PC-3 (cell line): Measurements from ENCODE around the gene GADD45GIP1. TPM values are rescaled to one million over a fixed set of nuclear protein-coding genes. Genes with fewer than 3 reads are reported as not detected.

ENCODE experiments used
- ATAC-seq: fragments of 200-7000 bp; cut with Tn5 transposase; 2 replicates; pipeline ENCODE4 v1.9.1; 2020; ENCODE audit warnings: mild to moderate bottlenecking, moderate library complexity
- BruUV-seq: library from RNA; stranded (reverse); fragments of 400-500 nt; replicated peaks from 2 replicates; lab custom pipeline; 2021; lab: Mats Ljungman, UMichigan
- CTCF ChIA-PET: fragments of 300-600 bp; sonication (Branson Sonifier 250); formaldehyde crosslinking; loops from one replicate; lab custom pipeline; 2022; ENCODE audit warnings: antibody characterized with exemption; lab: Charles Lee
- POLR2A ChIA-PET: fragments of 300-600 bp; sonication (Branson Sonifier 250); formaldehyde crosslinking; loops from one replicate; lab custom pipeline; 2022; ENCODE audit warnings: antibody characterized with exemption; ENCODE audit not compliant: unreplicated experiment; lab: Charles Lee
- DNase-seq: peaks from one replicate; pipeline ENCODE4 v3.0.0-alpha.2; 2015
- H2AFZ ChIP-seq: fragments of 300-600 bp; sonication (generic); 2 replicates; pipeline ENCODE4 v1.6.0; 2016; ENCODE audit warnings: antibody characterized with exemption, low read length
- H3F3A ChIP-seq: fragments of 300-600 bp; sonication (generic); one replicate; pipeline ENCODE4 v1.6.0; 2017; ENCODE audit warnings: antibody characterized with exemption, low read length, control low read depth, mild to moderate bottlenecking; ENCODE audit not compliant: unreplicated experiment
- H3K27ac ChIP-seq: fragments of 300-600 bp; sonication (generic); 2 replicates; pipeline ENCODE4 v1.5.1; 2016; ENCODE audit warnings: mild to moderate bottlenecking, low read length
- H3K27me3 ChIP-seq: fragments of 300-600 bp; sonication (generic); 2 replicates; pipeline ENCODE4 v1.6.1; 2016; ENCODE audit warnings: low read length, mixed read lengths
- H3K36me3 ChIP-seq: fragments of 300-600 bp; sonication (generic); 2 replicates; pipeline ENCODE4 v1.6.1; 2016; ENCODE audit warnings: low read depth, mixed run types, low read length, mixed read lengths
- H3K4me1 ChIP-seq: fragments of 300-600 bp; sonication (generic); 2 replicates; pipeline ENCODE4 v1.5.1; 2016; ENCODE audit warnings: low read length; ENCODE audit not compliant: insufficient read depth
- H3K4me2 ChIP-seq: fragments of 300-600 bp; sonication (generic); 2 replicates; pipeline ENCODE4 v1.6.0; 2016; ENCODE audit warnings: low read length
- H3K4me3 ChIP-seq: fragments of 300-600 bp; sonication (generic); 2 replicates; pipeline ENCODE4 v1.5.1; 2016; ENCODE audit warnings: mild to moderate bottlenecking, low read length, mixed read lengths
- H3K79me2 ChIP-seq: fragments of 300-600 bp; sonication (generic); 2 replicates; pipeline ENCODE4 v1.6.1; 2017; ENCODE audit warnings: low read length, mixed read lengths
- H3K9ac ChIP-seq: fragments of 300-600 bp; sonication (generic); 2 replicates; pipeline ENCODE4 v1.6.0; 2016; ENCODE audit warnings: mild to moderate bottlenecking, low read length
- H3K9me2 ChIP-seq: fragments of 300-600 bp; sonication (generic); replicated peaks from 2 replicates; pipeline ENCODE4 v1.6.1; 2016; ENCODE audit warnings: mixed run types, low read length, mixed read lengths
- H3K9me3 ChIP-seq: fragments of 300-600 bp; sonication (generic); 2 replicates; pipeline ENCODE4 v1.6.1; 2016; ENCODE audit warnings: low read length, mixed read lengths
- H4K20me1 ChIP-seq: fragments of 300-600 bp; sonication (generic); 2 replicates; pipeline ENCODE4 v1.6.1; 2016; ENCODE audit warnings: low read length, mixed read lengths
- CTCF ChIP-seq: fragments of 300-600 bp; sonication (generic); conservative IDR thresholded peaks from 2 replicates; pipeline ENCODE4 v1.5.1; 2017; ENCODE audit warnings: antibody characterized with exemption, low read depth, mild to moderate bottlenecking, low read length
- EZH2 ChIP-seq: fragments of 300-600 bp; sonication (generic); IDR thresholded peaks from one replicate; pipeline ENCODE4 v1.6.1; 2017; ENCODE audit warnings: antibody characterized with exemption, mild to moderate bottlenecking, low read length; ENCODE audit not compliant: unreplicated experiment
- EZH2phosphoT487 ChIP-seq: fragments of 300-600 bp; sonication (generic); IDR thresholded peaks from 2 replicates; pipeline ENCODE4 v1.6.1; 2018; ENCODE audit warnings: mild to moderate bottlenecking, antibody characterized with exemption, low read length, borderline replicate concordance
- intact Hi-C: fragments of 100-400 bp; cut with micrococcal nuclease; formaldehyde crosslinking; loops from 2 replicates; pipeline ENCODE4 v1.9.0; 2023
- total RNA-seq: library from RNA; depleted of rRNA; stranded (reverse); fragments of >200 nt; gene quantifications from 2 replicates; pipeline ENCODE4 v1.2.3, GENCODE V29; 2014

The GADD45GIP1 gene
- total RNA-seq, 1 experiment from 2014 or later, result 219 TPM

GRCh38 chr19:12967907-12968306 is 10.9 kb upstream of the GADD45GIP1 start:
- Histone ChIP-seq H3K9me2 (no peaks in the 10 kb centered on the region), H2AFZ (no peak overlapping the region), H3K36me3 (no peaks in the 10 kb centered on the region), H3K4me2 (no peak overlapping the region), H4K20me1 (no peaks in the 10 kb centered on the region), H3K4me1 (peaks cover 3% of the 10 kb centered on the region; the same call in 1 of the 2 replicates), H3K9ac (no peak overlapping the region), H3F3A (no peaks in the 10 kb centered on the region), H3K9me3 (no peaks in the 10 kb centered on the region), H3K27me3 (no peaks in the 10 kb centered on the region), H3K4me3 (no peak overlapping the region), H3K79me2 (no peaks in the 10 kb centered on the region), H3K27ac (no peak overlapping the region)
- POLR2A ChIA-PET, result interaction anchor here (0.6 to 0.7 kb wide), 2 partner anchors 108 to 589 kb away, joined by 6 to 10 read pairs; no protein-coding TSS in a partner anchor
- ATAC-seq (no peak), DNase-seq (peak; percentile 50)
- CTCF ChIA-PET, result interaction anchor here (0.6 to 1.7 kb wide), 8 partner anchors 10 to 1014 kb away, joined by 3 to 11 read pairs (median 6); no protein-coding TSS in a partner anchor
- no TSS peak for BruUV-seq
- TF ChIP-seq EZH2 (no peak), EZH2phosphoT487 (no peak), CTCF (no peak)
- intact Hi-C loops, result no loop called here

- POLR2A ChIA-PET, result no interaction called here
- CTCF ChIA-PET, result interaction anchor here (0.5 to 1.5 kb wide), 12 partner anchors 9 to 139 kb away, joined by 3 to 15 read pairs (median 4); partner anchors contain the start of gene RAD23A
- no TSS peak for BruUV-seq
- Histone ChIP-seq H4K20me1 (no peaks in the 10 kb centered on the region), H3K27me3 (no peaks in the 10 kb centered on the region), H3K9me2 (no peaks in the 10 kb centered on the region), H2AFZ (peak overlapping the region; percentile 94), H3K27ac (peak overlapping the region; percentile 27), H3K4me3 (peak overlapping the region; percentile 66), H3F3A (no peaks in the 10 kb centered on the region), H3K4me2 (peak overlapping the region; percentile 89), H3K9me3 (no peaks in the 10 kb centered on the region), H3K36me3 (no peaks in the 10 kb centered on the region), H3K79me2 (no peaks in the 10 kb centered on the region), H3K9ac (peak overlapping the region; percentile 68), H3K4me1 (peaks cover 3% of the 10 kb centered on the region; the same call in 1 of the 2 replicates)
- TF ChIP-seq EZH2phosphoT487 (no peak), CTCF (no peak), EZH2 (no peak)
- intact Hi-C loops, result no loop called here
- DNase-seq (no peak), ATAC-seq (no peak)
Observed at GRCh38 chr19:12965812-12966135, 8.8 kb upstream of the GADD45GIP1 start.
